NCI-H526 (cell line): ENCODE measurements around the gene CDPF1.

Experiments used
- DNase-seq, 2 experiments: peaks; one replicate each; lab custom pipeline; 2025; lab: John Stamatoyannopoulos, UW

Gene CDPF1, protein sequence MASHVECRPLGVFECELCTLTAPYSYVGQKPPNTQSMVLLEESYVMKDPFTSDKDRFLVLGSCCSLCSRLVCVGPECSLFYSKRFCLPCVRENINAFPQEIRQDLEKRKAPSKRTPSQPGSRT

DNA sequence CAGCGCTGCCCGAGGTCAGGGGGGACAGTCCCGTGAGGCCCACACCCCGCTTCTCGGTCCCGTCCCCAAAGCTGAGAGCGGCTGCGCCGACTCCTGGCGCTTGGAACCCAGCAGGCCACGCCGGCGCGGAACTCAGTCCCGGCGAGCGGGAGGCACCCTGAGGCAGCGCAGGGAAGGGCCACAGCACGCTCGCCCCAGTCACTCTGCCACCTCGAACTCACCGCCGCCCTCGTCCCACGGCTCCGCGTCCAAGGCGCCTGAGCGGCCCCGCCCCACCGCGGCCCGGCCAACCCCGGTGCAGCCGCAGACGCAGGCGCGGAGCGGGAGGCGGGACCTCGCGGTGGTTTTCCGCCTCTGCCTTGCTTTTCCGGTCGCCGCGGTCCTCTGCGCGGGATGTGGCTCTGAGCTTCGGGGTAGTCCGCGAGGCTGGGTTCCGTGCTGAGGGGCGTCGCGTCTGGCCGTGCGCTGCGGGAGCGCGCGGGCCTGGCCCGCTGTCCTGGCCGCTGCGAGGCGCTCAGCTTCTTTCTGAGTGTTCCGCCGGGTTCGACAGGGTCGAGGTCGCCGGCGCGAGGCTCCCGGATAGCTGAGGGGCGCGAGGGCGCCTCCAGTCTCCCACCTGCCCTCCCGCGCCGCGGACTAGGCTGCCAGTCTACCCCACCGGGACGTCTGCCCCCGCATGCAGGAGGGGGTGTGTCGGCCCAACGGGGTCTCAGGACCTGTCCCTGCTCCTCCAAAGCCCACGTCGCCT, at the start of gene CDPF1:
TSS of gene CDPF1 (minus strand) at position 259 of the 748 bp plus-strand sequence. CDS start 2,009 bp downstream, outside the sequence.
- peak; percentile 51 to 92 for DNase-seq

DNA sequence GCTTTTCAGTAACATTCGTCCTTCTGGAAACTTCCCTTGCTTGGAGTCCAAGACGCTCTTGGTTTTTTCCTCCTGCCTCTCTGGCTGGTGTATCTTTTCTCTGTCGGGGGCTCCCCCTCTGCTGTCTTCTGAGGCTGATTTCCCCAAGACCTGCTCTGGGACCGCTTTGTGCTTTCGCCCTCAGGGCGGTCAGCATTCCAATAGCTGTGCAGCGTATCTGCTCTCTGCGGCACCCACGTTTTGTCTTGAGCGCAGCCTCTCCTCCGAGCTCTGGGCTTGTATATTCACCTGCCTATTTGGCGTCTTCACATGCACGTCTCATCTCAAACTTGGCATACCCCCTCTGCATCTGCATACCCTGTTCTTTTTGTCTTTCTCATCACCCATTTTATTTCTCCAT, 49.0 kb upstream of the CDPF1 start:
- DNase-seq: no peak

DNA sequence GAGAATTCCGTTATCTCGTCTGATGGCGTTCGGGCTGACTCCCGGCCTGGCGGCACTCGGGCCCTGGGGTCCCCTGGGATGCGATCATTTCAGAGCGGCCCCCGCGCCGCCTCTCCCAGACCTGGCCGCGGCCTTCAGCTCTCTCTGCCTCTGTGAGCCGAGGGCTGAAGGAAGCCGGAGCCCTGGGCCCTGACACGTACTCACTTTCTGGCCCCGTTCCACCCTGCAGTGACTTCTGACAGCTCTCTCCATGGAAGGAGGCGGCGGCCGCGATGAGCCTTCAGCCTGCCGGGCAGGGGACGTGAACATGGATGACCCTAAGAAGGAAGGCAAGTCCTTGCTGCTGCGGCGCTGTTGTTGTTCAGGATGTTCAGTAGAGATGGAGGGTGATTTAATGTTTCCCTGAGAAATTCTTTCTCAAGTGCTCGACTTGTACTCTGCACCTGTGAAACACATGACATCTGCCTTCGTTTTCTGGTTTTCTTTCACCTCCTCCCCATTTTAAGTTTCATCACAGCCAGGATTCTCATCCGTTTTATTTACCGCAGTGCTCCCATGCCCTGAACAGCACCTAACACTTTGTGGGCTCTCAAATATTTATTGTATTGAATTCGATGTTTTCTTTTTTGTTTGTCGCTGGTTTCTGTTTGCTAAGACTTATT, 47.2 kb upstream of the CDPF1 start:
- DNase-seq: peak in 1 of 2 experiments; percentile 46

DNA sequence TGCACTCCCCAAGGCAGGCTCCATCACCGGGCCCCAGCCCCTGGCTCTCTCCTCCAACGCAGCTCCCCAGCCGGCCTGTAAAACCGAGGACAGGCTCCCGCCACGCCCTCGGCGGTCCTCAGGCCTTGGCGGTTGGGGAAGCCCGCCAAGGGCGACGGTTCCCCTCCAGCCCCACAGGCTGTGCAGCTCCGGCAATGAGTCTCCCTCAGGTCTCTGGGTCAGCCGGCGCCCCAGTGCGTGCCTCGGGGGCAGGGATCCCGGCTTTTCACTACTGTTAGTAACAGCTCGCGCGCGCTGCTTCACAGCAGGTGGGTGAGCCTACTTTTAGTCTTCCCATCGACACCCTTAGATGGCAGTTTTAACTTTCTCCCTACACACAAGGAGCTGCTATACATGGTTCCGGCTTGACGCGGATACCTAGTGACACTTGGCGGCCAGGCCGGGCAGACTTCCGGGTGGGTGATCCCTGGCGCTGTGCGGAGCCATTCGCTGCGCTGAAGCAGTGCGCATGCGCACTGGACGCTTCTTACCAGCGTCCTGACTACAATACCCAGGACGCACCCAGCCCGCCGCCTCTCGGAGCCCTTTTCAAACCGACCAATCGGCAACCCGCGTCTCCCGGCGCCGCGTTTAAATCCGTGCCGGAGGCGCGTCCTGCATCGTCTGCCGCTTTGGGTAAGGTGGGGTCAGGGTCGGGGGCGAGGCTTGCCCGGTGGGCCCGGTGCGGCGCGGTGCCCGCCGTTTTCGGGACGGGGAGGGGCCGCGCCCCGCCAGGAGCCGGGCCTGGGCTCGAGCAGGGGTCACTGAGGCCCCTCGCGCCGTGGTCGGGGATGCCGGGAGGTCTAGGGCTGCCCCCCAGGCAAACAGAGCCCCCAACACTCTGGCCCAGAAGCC, 46.4 kb upstream of the CDPF1 start, which contains the start of gene GTSE1:
TSS of gene GTSE1 (plus strand) at position 614 of the 894 bp plus-strand sequence. CDS start 531 bp downstream, outside the sequence.
- peak; percentile 90 to 96 for DNase-seq

DNA sequence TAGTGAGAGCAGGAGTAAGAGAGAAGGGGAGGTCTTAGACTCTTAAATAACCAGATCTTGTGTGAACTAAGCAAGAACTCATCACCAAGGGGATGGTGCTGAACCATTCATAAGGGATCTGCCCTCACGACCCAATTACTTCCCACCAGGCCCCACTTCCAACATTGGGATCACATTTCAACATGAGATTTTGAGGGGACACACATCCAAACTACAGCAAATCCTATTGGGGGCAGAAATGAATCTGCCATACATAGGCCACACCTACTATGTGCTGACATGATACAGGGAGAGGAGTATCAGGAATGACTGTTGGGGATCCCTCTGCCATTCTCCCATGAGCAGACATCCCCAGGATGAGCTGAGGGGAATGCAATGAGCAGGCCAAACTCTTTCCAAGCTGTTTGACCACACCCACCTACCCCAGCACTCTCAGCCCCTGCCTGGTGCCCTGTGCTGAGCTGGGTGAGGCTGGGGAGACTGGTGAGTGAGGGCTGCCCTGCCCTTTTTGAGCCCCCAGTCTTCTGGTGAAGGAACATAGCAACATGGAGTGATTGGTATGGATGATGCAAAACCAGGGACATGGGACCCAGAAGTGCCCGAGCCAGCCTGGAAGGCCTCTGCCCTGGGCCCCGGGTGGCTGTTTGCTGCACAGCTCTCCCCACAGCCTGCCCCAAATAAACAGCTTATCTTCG, 45.3 kb upstream of the CDPF1 start:
- DNase-seq: no peak

DNA sequence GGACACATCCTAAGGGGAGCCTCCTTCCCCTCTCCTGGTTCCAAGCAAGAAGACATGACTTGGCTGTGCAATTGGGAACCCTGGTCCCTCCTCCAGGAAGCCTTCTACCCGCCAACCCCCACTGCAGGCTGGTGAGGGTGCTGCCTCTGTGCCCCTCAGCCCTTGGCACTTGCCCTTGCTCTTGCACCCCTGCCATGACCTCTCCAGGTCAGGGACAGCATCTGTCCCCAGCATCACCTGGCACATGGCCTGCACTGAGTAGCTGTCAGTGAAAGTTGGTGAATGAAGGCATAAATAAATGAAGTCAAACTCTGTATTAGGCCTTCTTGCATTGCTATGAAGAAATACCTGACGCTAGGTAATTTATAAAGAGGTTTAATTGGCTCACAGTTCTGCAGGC, 44.7 kb upstream of the CDPF1 start:
- DNase-seq: no peak

DNA sequence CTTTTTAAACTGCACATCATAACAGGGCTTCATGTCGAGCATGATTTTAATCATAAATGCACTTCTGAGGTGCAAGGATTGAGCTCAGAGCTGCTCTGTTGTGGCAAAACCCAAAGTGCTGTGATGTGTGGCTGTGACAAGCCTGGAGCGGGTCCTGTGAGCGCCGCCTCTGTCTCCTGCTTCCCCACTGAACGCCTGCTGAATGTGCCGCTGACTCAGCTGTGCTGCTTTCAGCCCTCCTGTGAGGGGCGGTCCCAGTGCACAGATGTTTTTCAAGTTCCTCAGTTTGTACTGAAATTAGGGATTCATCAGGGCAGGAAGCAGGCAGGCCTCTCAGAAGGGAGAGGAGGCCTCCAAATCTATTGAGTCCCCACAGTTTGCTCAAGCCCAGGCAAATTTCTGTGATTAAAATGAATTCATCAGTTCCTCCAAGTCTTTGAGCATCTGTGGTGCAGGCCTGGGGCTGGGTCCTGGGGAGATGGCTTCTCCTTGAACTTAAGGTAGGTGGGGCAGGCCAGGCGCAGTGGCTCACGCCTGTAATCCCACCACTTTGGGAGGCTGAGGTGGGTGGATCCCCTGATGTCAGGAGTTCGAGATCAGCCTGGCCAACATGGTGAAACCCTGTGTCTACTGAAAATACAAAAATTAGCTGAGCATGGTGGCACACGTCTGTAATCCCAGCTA, 43.6 kb upstream of the CDPF1 start:
- DNase-seq: peak; percentile 8 to 71

DNA sequence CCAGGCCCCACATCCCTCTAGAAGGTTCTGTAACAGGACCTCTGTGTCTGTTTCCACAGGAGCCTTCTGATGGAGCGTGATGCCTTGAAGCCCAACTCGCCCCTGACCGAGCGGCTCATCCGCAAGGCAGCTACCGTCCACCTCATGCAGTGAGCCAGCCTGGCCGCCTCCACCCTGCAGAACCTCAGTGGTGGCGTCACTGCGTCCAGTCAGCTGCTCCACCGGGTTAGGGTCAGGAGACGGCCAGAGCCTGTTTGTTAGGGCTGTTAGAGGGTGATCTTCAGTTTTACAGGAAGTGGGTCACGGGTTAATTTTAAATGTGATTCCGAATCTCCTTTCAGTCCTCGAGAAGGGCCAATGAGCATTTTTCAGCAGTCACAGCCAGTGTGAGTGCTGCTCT, 42.6 kb upstream of the CDPF1 start:
- no peak for DNase-seq

DNA sequence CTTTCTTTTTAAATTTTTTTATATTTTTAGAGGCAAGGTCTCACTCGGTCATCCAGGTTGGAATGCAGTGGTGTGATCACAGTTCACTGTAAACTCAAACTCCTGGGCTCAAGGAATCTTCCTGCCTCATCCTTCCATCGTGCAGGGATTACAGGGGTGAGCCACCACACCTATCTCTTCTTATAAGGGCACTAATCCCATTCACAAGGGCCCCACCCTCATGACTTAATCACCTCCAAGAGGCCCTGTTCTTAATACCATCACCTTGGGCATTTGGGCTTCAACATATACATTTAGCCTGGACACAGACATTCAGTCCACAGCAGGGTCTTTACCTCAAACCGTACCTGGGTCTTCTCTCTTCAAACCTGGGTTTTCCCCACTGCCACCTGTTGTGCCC, 42.1 kb upstream of the CDPF1 start:
- DNase-seq: no peak

DNA sequence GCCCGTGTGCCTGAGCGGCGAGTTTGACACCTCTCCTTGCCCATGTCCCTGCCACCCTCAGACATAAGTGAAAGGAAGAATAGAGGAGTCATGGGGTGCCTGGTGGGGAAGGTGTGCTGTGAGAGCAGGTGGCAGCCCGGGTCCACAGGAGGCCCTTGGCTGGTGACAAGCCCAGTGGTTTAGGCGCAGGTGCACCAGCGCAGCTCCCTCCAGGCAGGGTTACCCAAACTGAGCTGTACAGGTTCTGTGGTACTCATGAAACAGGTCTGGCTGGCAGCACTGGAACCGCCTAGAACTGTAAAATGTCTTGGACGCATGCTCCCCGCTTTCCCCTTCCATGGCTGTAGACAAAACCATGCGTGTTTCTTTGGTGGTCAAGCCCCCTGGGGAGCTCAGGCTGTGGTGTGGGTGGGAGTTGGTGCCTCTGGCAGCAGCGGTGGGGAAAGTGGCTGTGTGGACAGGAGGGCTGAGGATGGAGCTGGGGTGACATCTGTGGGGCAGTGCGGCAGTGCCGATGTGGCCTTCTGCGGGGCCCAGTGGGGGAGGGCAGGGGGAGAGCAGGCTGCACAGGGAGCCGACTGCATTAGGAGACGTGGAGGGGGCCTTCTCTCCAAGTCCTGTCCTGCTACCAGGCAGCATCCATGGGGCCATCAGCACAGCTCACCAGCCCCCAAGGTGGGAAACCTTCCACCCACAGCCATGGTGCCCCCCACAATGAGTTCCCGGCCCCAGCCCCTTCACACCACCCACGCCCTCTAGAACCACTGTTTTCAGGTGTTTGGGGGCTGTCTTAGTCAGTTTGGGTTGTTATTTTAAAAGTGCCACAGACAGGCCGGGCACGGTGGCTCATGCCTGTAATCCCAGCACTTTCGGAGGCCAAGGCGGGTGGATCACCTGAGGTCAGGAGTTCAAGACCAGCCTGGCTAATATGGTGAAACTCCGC, 41.0 kb upstream of the CDPF1 start:
- no peak for DNase-seq

DNA sequence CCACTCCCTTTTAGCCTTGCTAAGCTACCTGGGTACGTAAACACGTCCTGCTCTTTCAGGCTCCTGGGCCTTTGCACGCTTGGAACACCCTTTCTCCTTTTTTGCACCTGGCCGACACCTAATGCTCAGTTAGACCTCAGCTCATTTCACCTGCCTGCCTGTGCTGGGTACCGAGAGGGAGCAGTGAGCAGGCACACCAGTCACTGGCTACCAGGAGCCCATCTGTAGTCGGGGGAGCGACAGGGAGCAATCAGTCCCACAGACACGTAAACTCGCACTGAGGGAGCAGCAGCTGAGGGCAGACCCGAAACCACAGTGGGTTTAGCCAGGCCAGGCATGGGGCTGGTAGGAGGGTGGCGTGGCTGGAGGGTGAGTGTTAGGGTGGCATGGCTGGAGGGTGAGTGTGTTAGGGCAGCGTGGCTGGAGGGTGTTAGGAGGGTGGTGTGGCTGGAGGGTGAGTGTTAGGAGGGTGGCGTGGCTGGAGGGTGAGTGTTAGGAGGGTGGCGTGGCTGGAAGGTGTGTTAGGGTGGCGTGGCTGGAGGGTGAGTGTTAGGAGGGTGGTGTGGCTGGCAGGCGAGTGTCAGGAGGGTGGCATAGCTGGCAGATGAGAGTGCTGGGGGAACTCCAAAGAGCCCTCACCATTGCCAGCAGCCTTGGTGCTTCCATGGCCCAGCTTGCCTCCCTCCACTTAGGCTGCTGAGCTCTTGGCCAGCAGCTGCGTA, 40.2 kb upstream of the CDPF1 start:
- DNase-seq: peak; percentile 17 to 59

DNA sequence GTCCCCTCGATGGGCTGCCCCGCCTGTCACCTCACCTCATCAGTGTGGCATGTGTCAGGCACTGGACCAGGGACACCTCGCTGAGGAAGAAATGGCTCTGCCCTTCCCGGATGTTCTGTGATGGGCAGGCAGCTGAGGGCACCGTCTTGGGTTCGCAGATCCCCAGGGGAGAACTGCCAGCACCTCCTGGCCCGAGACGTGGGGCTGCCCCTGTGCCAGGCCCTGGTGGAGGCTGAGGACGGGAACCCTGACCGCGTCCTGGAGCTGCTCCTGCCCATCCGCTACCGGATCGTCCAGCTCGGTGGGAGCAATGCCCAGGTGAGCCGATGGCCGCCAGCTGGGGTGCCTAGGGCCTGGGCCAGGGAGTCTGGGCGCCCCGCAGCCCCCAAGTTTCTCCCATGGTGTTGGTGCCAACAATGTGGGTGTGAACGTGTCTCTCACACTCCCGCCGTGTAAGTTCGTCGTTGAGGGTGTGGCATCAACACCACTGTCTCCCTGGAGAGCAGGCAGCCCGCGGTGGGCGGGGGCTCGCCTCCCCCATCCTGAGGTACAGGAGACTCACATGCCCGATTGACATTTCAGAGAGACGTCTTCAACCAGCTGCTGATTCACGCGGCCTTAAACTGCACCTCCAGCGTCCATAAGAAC, 39.3 kb upstream of the CDPF1 start:
- peak in 1 of 2 experiments; percentile 49 for DNase-seq

DNA sequence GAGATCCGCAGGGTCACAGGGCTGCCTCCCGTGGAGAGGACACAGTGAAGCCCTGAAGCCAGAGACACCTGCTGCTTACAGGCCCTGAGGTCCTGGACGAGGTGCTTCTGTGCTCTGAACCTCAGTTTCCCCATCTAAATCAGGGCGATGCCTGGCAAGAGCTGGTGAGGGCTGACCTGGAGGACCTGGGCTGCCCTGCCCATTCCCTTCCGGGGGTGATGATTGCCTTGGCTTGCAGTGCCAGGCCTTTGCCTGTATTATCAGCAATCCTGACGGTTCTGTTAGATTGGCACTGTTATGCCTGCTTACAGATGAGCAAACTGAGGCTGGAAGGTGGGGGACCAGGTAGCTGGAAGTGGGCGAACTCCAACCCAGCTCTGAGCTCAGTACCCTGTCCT, 38.8 kb upstream of the CDPF1 start:
- DNase-seq: no peak

DNA sequence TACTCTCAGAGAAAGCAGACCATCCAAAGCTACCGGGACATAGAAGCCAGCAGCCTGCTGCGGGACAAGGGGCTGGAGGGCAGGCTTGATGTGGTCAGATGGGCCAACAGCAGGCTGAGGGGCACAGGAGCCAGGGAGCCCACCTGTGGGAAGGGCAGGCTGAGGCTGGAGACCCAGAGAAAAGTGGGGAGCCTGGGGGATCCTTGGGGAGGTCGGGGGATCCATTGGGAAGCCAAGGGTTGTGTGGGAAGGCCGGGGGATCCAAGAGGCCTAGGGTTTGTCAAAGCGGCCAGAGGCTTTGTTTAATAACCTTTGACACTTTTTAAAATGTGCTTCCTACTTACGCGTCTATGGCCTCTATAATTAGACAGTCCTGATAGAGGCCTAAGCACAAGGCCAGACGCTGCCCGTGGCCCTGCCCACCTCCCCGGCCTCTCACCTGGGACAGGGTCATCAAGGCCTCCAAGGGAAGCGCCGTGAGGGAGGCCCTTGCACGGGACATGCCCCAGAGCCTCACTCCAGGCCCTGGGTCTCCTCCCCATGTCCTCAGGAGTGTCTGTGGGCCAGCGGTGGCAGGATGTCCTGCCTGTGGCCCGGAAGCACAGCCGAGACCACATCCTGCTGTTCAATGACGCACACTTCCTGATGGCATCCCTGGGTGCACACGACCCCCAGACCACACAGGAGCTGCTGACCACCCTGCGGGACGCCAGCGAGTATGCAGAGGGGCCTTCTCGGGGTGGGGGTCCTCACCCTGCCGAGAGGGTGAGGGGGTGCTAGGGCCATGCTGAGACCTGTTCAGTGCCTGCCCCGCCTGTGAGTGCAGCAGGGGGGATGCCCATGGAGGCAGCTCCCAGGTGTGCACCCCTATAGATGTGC, 38.0 kb upstream of the CDPF1 start:
- no peak for DNase-seq

DNA sequence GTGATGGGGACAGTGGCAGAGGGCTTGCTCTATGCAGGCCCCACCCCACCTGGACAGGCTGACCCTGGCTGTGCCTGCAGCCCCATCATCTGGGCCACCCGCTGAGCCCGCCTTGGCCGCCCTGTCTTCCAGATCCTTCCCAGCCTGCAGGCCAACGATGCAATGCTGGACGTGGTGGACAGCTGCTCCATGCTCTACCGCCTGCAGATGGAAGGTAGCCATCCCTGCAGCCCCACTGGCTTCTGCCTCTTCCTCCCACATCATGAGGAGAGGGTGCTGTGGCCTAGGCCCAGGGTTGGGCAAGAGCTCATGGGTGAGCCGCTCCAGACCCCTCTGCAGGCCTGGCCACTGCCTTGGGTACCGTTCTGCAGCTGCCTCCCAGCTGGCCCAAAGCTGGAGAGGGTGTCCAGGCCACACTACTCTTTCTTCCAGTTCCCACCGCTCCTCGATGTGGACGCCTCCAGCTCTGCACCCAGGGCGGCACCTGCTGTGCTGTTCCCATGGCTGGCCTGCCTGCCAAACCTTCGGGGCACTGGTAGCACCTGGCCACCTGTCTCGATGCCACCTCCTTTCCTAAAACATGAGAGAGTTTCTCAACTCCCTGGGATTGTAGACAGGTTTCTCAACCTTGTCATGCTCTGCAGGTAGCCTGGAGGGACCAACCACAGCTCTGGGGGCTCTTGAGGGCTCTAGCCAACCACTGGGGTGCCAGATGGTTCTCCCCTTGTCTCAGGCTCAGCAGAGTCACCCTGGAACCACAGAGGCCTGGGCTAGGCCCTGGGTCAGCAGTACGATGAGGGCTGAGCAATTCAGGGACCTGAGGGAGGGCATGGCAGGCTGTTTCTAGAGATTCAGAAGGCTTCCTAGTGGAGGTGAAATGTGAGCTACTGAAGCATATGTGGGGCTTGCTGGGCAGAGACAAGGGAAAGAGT, 37.1 kb upstream of the CDPF1 start:
- no peak for DNase-seq

DNA sequence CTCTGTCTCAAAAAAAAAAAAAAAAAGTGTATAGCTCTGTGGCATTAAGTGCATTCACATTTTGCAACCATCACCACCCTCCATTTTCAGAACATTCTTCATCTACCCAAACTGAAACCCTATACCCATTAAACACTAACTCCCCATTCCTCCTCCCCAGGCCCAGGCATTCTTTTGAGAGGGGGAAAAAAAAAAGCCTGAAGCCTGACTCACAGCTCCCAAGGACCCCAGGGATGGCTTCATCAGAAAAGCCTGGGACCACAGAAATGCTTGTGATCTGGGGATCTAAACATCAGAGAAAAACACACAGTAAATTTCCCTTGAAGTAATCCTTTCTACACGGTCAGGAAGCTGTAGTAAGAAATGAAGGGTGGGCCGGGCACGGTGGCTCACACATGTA, 35.9 kb upstream of the CDPF1 start:
- DNase-seq: no peak
